NCI-H345 treated with DMSO at 0.1 percent for 48 hours (cell line): ENCODE results near the gene MRM2.
A peak's percentile ranks its signal among the peaks of the same experiment; 100 is the strongest.

ENCODE experiments used
- DNase-seq: peaks from one replicate; lab custom pipeline; 2025; ENCODE audit not compliant: unreplicated experiment; lab: John Stamatoyannopoulos, UW

MRM2 gene

GRCh38 chr7:2248984-2249694 is 7.1 kb upstream of the MRM2 start:
- no peak for DNase-seq

GRCh38 chr7:2247141-2247995 is 5.4 kb upstream of the MRM2 start:
- DNase-seq: no peak

- DNase-seq: no peak
Observed at GRCh38 chr7:2245883-2246675, 4.1 kb upstream of the MRM2 start.

GRCh38 chr7:2244404-2244995 is 2.5 kb upstream of the MRM2 start:
- no peak for DNase-seq

GRCh38 chr7:2243458-2243857 is 1.5 kb upstream of the MRM2 start:
- DNase-seq: no peak

GRCh38 chr7:2242541-2243429 is 780 bp upstream of the MRM2 start:
- DNase-seq: no peak

- no peak for DNase-seq
Observed at GRCh38 chr7:2239242-2239641, 2.8 kb downstream of the MRM2 start.

- DNase-seq: no peak
Observed at GRCh38 chr7:2237109-2237602, 4.8 kb downstream of the MRM2 start.

GRCh38 chr7:2233926-2234325 is 8.1 kb downstream of the MRM2 start:
- DNase-seq: no peak

- peak; percentile 44 for DNase-seq
Observed at GRCh38 chr7:2232766-2233520, 9.1 kb downstream of the MRM2 start, which contains the start of gene MAD1L1. MAD1L1 (minus strand) TSS chr7:2232945; CDS start chr7:2230133, 2,812 bp downstream.

GRCh38 chr7:2231992-2232765 is 9.8 kb downstream of the MRM2 start:
- DNase-seq: no peak

- no peak for DNase-seq
Observed at GRCh38 chr7:2230882-2231281, 11.1 kb downstream of the MRM2 start.

GRCh38 chr7:2230226-2230625 is 11.8 kb downstream of the MRM2 start:
- no peak for DNase-seq

GRCh38 chr7:2229467-2229866 is 12.5 kb downstream of the MRM2 start:
- DNase-seq: no peak

- no peak for DNase-seq
Observed at GRCh38 chr7:2228921-2229320, 13.1 kb downstream of the MRM2 start.

GRCh38 chr7:2227699-2228098 is 14.3 kb downstream of the MRM2 start:
- DNase-seq: no peak

- no peak for DNase-seq
Observed at GRCh38 chr7:2225830-2226229, 16.2 kb downstream of the MRM2 start.

- DNase-seq: no peak
Observed at GRCh38 chr7:2225336-2225735, 16.7 kb downstream of the MRM2 start.
